ENCODE results near the gene PTGFRN.

PTGFRN gene

GRCh38 chr1:116908820-116909511 lies 750 bp upstream of the PTGFRN start:
- no peaks in the 10 kb centered on the region for H3K27me3 ChIP-seq (ENCODE audit: low read depth, low read length)

GRCh38 chr1:116910379-116911187 lies 867 bp downstream of the PTGFRN start:
- Histone ChIP-seq H3K27ac (ENCODE audit: low read length) (peak overlapping the region; percentile 59), H3K9me3 (ENCODE audit: control insufficient read depth in 1 of 2, low read length in 2 of 2) (no peaks in the 10 kb centered on the region), H3K27me3 (ENCODE audit: low read depth, low read length) (no peaks in the 10 kb centered on the region), H3K36me3 (ENCODE audit: control insufficient read depth in 1 of 2, insufficient read depth in 2 of 2, low read length in 2 of 2) (no peaks in the 10 kb centered on the region), H3K4me1 (ENCODE audit: control insufficient read depth in 1 of 2, insufficient read depth in 2 of 2, low read length in 2 of 2) (peaks cover under 1 to 12% of the 10 kb centered on the region in 2 donors), H3K4me3 (ENCODE audit: low read depth in 1 of 2, low read length in 2 of 2) (peak overlapping the region; percentile 58 to 69)

More at GRCh38 chr1:116908820-116909511, 750 bp upstream of the PTGFRN start:
- H3K4me1 ChIP-seq (ENCODE audit: control insufficient read depth in 1 of 2, insufficient read depth in 2 of 2, low read length in 2 of 2), result peaks cover 0 to 12% of the 10 kb centered on the region in 2 donors
- peak overlapping the region; percentile 50 for H3K27ac ChIP-seq (ENCODE audit: low read length)
- H3K9me3 ChIP-seq (ENCODE audit: control insufficient read depth in 1 of 2, low read length in 2 of 2), result no peaks in the 10 kb centered on the region
- H3K36me3 ChIP-seq (ENCODE audit: control insufficient read depth in 1 of 2, insufficient read depth in 2 of 2, low read length in 2 of 2), result no peaks in the 10 kb centered on the region
- H3K4me3 ChIP-seq (ENCODE audit: low read depth in 1 of 2, low read length in 2 of 2), result peak overlapping the region; percentile 52 to 69

GRCh38 chr1:116911188-116911553 lies 1.5 kb downstream of the PTGFRN start:
- H3K27ac ChIP-seq (ENCODE audit: low read length), result peak overlapping the region; percentile 59

GRCh38 chr1:116911779-116912469 lies 2.2 kb downstream of the PTGFRN start:
- H3K4me1 ChIP-seq (ENCODE audit: control insufficient read depth in 1 of 2, insufficient read depth in 2 of 2, low read length in 2 of 2), result peaks cover 7 to 19% of the 10 kb centered on the region in 2 donors
- peak overlapping the region; percentile 58 to 69 for H3K4me3 ChIP-seq (ENCODE audit: low read depth in 1 of 2, low read length in 2 of 2)
- H3K9me3 ChIP-seq (ENCODE audit: control insufficient read depth in 1 of 2, low read length in 2 of 2), result no peaks in the 10 kb centered on the region
- H3K36me3 ChIP-seq (ENCODE audit: control insufficient read depth in 1 of 2, insufficient read depth in 2 of 2, low read length in 2 of 2), result no peaks in the 10 kb centered on the region
- no peak overlapping the region for H3K27ac ChIP-seq (ENCODE audit: low read length)
- no peaks in the 10 kb centered on the region for H3K27me3 ChIP-seq (ENCODE audit: low read depth, low read length)

More at GRCh38 chr1:116911188-116911553, 1.5 kb downstream of the PTGFRN start:
- H3K36me3 ChIP-seq (ENCODE audit: control insufficient read depth in 1 of 2, insufficient read depth in 2 of 2, low read length in 2 of 2), result no peaks in the 10 kb centered on the region
- peaks cover 6 to 12% of the 10 kb centered on the region in 2 donors for H3K4me1 ChIP-seq (ENCODE audit: control insufficient read depth in 1 of 2, insufficient read depth in 2 of 2, low read length in 2 of 2)
- H3K27me3 ChIP-seq (ENCODE audit: low read depth, low read length), result no peaks in the 10 kb centered on the region
- peak overlapping the region; percentile 58 to 69 for H3K4me3 ChIP-seq (ENCODE audit: low read depth in 1 of 2, low read length in 2 of 2)
- no peaks in the 10 kb centered on the region for H3K9me3 ChIP-seq (ENCODE audit: control insufficient read depth in 1 of 2, low read length in 2 of 2)

DNA sequence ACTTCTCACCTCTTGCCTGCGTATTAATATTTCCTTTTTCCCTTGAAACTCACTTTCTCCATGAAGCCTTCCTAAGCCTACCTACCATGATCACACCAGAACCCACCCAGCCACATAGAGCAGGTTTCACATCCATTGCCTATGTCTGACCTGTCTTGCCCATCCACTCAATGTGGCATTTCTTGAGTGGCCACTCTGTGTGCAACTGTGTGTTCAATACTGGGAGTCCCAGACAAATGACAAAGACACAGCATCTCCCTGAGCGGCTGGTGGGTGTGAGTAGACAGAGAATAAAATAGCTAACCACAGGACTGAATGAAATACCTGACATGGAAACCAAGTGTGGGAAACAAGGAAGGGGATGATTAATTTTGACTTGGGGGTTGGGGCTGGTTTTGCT lies 3.1 kb downstream of the PTGFRN start:
- Histone ChIP-seq H3K9me3 (ENCODE audit: control insufficient read depth in 1 of 2, low read length in 2 of 2) (no peaks in the 10 kb centered on the region), H3K27ac (ENCODE audit: low read length) (no peak overlapping the region), H3K4me3 (ENCODE audit: low read depth in 1 of 2, low read length in 2 of 2) (no peak overlapping the region), H3K4me1 (ENCODE audit: control insufficient read depth in 1 of 2, insufficient read depth in 2 of 2, low read length in 2 of 2) (peaks cover 7 to 28% of the 10 kb centered on the region in 2 donors), H3K27me3 (ENCODE audit: low read depth, low read length) (no peaks in the 10 kb centered on the region), H3K36me3 (ENCODE audit: control insufficient read depth in 1 of 2, insufficient read depth in 2 of 2, low read length in 2 of 2) (no peaks in the 10 kb centered on the region)

DNA sequence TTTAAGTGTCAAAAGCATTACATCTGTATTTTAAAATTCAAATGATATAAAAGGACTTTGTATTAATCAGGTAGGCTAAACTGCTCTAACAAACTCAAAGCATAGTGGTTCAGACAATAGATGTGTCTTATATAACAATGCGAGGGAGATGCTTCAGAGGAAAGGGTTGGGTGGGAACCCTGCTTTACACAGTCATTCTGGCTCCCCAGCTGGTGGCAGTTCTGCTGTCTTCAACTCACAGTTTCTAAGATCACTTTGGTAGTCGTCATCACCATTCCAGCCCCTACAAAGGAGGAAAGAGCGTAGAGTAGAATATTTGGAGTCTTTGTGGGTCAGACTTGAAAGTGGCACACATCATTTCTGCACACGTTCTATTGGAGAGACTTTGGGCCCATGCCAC lies 4.2 kb downstream of the PTGFRN start:
- H3K36me3 ChIP-seq (ENCODE audit: control insufficient read depth in 1 of 2, insufficient read depth in 2 of 2, low read length in 2 of 2), result no peaks in the 10 kb centered on the region
- no peak overlapping the region for H3K4me3 ChIP-seq (ENCODE audit: low read depth in 1 of 2, low read length in 2 of 2)
- H3K27me3 ChIP-seq (ENCODE audit: low read depth, low read length), result no peaks in the 10 kb centered on the region
- peak overlapping the region; percentile 83 for H3K27ac ChIP-seq (ENCODE audit: low read length)
- peaks cover 7 to 29% of the 10 kb centered on the region in 2 donors for H3K4me1 ChIP-seq (ENCODE audit: control insufficient read depth in 1 of 2, insufficient read depth in 2 of 2, low read length in 2 of 2)
- no peaks in the 10 kb centered on the region for H3K9me3 ChIP-seq (ENCODE audit: control insufficient read depth in 1 of 2, low read length in 2 of 2)

GRCh38 chr1:116914667-116915066 lies 5.0 kb downstream of the PTGFRN start:
- no peaks in the 10 kb centered on the region for H3K27me3 ChIP-seq (ENCODE audit: low read depth, low read length)
- peak overlapping the region; percentile 83 for H3K27ac ChIP-seq (ENCODE audit: low read length)
- H3K36me3 ChIP-seq (ENCODE audit: control insufficient read depth in 1 of 2, insufficient read depth in 2 of 2, low read length in 2 of 2), result no peaks in the 10 kb centered on the region
- H3K4me3 ChIP-seq (ENCODE audit: low read depth in 1 of 2, low read length in 2 of 2), result peak overlapping the region; percentile 36 to 44
- no peaks in the 10 kb centered on the region for H3K9me3 ChIP-seq (ENCODE audit: control insufficient read depth in 1 of 2, low read length in 2 of 2)
- peaks cover 7 to 24% of the 10 kb centered on the region in 2 donors for H3K4me1 ChIP-seq (ENCODE audit: control insufficient read depth in 1 of 2, insufficient read depth in 2 of 2, low read length in 2 of 2)

DNA sequence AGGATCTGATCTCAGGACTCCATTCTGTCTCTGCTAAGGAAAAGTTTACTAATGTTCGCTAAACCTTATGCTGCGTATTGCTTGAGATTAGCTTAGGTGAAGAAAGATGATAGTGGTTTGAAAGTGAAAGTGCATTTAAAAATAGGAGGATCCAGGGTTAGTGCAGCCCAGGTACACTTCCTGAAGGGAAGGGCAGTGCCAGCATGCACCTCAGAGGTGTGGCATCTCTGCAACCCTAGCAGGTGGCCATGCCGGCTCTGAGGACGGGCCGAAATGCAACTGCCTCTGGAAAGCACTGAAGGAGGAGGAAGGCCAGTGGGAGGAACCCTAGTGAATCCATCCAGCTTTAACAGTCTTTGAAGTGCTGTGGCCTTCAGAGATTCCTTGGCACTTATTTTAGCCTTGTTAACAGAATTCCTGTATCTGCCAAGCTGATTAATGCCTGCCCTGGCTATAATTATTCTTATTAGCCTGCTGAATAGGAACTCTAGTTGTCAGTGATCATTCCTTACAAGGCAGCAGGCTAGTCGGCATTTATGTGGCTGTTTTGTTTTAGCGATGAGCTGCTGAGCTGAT lies 5.5 kb downstream of the PTGFRN start:
- peak overlapping the region; percentile 36 to 44 for H3K4me3 ChIP-seq (ENCODE audit: low read depth in 1 of 2, low read length in 2 of 2)
- no peaks in the 10 kb centered on the region for H3K36me3 ChIP-seq (ENCODE audit: control insufficient read depth in 1 of 2, insufficient read depth in 2 of 2, low read length in 2 of 2)
- H3K4me1 ChIP-seq (ENCODE audit: control insufficient read depth in 1 of 2, insufficient read depth in 2 of 2, low read length in 2 of 2), result peaks cover 7 to 24% of the 10 kb centered on the region in 2 donors
- H3K27ac ChIP-seq (ENCODE audit: low read length), result peak overlapping the region; percentile 83
- no peaks in the 10 kb centered on the region for H3K27me3 ChIP-seq (ENCODE audit: low read depth, low read length)
- H3K9me3 ChIP-seq (ENCODE audit: control insufficient read depth in 1 of 2, low read length in 2 of 2), result no peaks in the 10 kb centered on the region

DNA sequence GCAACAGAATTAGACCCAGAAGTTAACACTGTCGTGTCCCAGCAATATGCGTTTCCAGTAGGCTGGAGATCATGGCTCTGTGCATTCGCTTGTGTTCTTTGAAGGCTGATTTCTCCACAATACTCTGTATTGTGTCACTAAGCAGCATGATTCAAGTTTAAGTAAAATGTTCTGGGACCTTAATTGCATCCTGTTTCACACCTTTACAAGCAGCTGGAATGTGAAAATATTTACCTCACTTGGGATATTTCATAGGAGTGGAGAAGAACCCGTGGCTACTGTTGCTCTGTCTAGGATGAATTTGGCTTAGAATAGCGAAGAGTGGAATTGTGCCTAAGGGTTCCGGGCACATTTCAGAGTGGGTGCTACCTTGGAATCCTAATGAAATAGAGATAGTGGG lies 6.3 kb downstream of the PTGFRN start:
- H3K36me3 ChIP-seq (ENCODE audit: control insufficient read depth in 1 of 2, insufficient read depth in 2 of 2, low read length in 2 of 2), result no peaks in the 10 kb centered on the region
- H3K9me3 ChIP-seq (ENCODE audit: control insufficient read depth in 1 of 2, low read length in 2 of 2), result no peaks in the 10 kb centered on the region
- H3K27me3 ChIP-seq (ENCODE audit: low read depth, low read length), result no peaks in the 10 kb centered on the region
- no peak overlapping the region for H3K4me3 ChIP-seq (ENCODE audit: low read depth in 1 of 2, low read length in 2 of 2)
- H3K4me1 ChIP-seq (ENCODE audit: control insufficient read depth in 1 of 2, insufficient read depth in 2 of 2, low read length in 2 of 2), result peaks cover 7 to 24% of the 10 kb centered on the region in 2 donors
- peak overlapping the region; percentile 83 for H3K27ac ChIP-seq (ENCODE audit: low read length)

GRCh38 chr1:116916533-116917445 lies 7.1 kb downstream of the PTGFRN start:
- Histone ChIP-seq H3K4me1 (ENCODE audit: control insufficient read depth in 1 of 2, insufficient read depth in 2 of 2, low read length in 2 of 2) (peaks cover 7 to 20% of the 10 kb centered on the region in 2 donors), H3K27ac (ENCODE audit: low read length) (no peak overlapping the region)

More at GRCh38 chr1:116916533-116917445, 7.1 kb downstream of the PTGFRN start:
- no peak overlapping the region for H3K4me3 ChIP-seq (ENCODE audit: low read depth in 1 of 2, low read length in 2 of 2)
- no peaks in the 10 kb centered on the region for H3K36me3 ChIP-seq (ENCODE audit: control insufficient read depth in 1 of 2, insufficient read depth in 2 of 2, low read length in 2 of 2)
- H3K27me3 ChIP-seq (ENCODE audit: low read depth, low read length), result no peaks in the 10 kb centered on the region
- H3K9me3 ChIP-seq (ENCODE audit: control insufficient read depth in 1 of 2, low read length in 2 of 2), result no peaks in the 10 kb centered on the region
